ENCODE results near the gene EPHA8. TPM values are rescaled to one million over a fixed set of nuclear protein-coding genes. Genes with fewer than 3 reads are reported as not detected.

The EPHA8 gene
- total RNA-seq, 1 experiment from 2014 or later: 0.07 TPM

GRCh38 chr1:22575532-22576149 lies 12.4 kb downstream of the EPHA8 start:
- Histone ChIP-seq H2AFZ (ENCODE audit: low read length) (no peak overlapping the region), H3K9me3 (ENCODE audit: low read length) (0 out of 2 replicates have a peak, but pooled peaks cover 3% of the 10 kb centered on the region), H3K27me3 (ENCODE audit: low read length) (peaks cover 36% of the 10 kb centered on the region), H3F3A (ENCODE audit: low read length, unreplicated experiment) (peaks cover 17% of the 10 kb centered on the region), H3K4me2 (ENCODE audit: low read length) (no peak overlapping the region), H3K9me2 (replicated peaks; ENCODE audit: low read length) (no peaks in the 10 kb centered on the region), H3K4me3 (ENCODE audit: low read length) (no peak overlapping the region), H3K27ac (ENCODE audit: low read length) (no peak overlapping the region), H3K9ac (ENCODE audit: low read length) (no peak overlapping the region), H4K20me1 (ENCODE audit: low read length) (no peaks in the 10 kb centered on the region), H3K4me1 (ENCODE audit: insufficient read depth, low read length) (no peaks in the 10 kb centered on the region), H3K79me2 (ENCODE audit: low read length) (no peaks in the 10 kb centered on the region), H3K36me3 (ENCODE audit: low read depth, low read length) (no peaks in the 10 kb centered on the region)
- ChIA-PET CTCF (no interaction called here), POLR2A (ENCODE audit: unreplicated experiment) (interaction anchor here (0.6 kb wide), 1 partner anchor 209 kb away, joined by 3 read pairs; no protein-coding TSS in a partner anchor)
- intact Hi-C loops (cut with micrococcal nuclease): no loop called here
- BruUV-seq (replicated peaks): no TSS peak
- DNase-seq: no peak
- TF ChIP-seq EZH2 (IDR thresholded peaks at IDR 0.05; ENCODE audit: low read length, unreplicated experiment) (no peak), EZH2phosphoT487 (IDR thresholded peaks at IDR 0.05; ENCODE audit: borderline replicate concordance, low read length) (no peak), CTCF (conservative IDR thresholded peaks at IDR 0.05; ENCODE audit: low read depth, low read length) (no peak)
- no peak for ATAC-seq

- DNase-seq: no peak
- no peaks in the 10 kb centered on the region for H3K9me2 ChIP-seq (replicated peaks; ENCODE audit: low read length)
- H3K79me2 ChIP-seq (ENCODE audit: low read length): no peaks in the 10 kb centered on the region
- ChIA-PET CTCF (no interaction called here), POLR2A (ENCODE audit: unreplicated experiment) (interaction anchor here (0.6 kb wide), 1 partner anchor 208 kb away, joined by 3 read pairs; no protein-coding TSS in a partner anchor)
- no peak for ATAC-seq
- H2AFZ ChIP-seq (ENCODE audit: low read length): no peak overlapping the region
- H3K27ac ChIP-seq (ENCODE audit: low read length): no peak overlapping the region
- no peaks in the 10 kb centered on the region for H3K36me3 ChIP-seq (ENCODE audit: low read depth, low read length)
- no peak overlapping the region for H3K4me3 ChIP-seq (ENCODE audit: low read length)
- H3K4me2 ChIP-seq (ENCODE audit: low read length): no peak overlapping the region
- H3K9ac ChIP-seq (ENCODE audit: low read length): no peak overlapping the region
- H3K9me3 ChIP-seq (ENCODE audit: low read length): 0 out of 2 replicates have a peak, but pooled peaks cover 3% of the 10 kb centered on the region
- intact Hi-C loops (cut with micrococcal nuclease): no loop called here
- peaks cover 17% of the 10 kb centered on the region for H3F3A ChIP-seq (ENCODE audit: low read length, unreplicated experiment)
- no peaks in the 10 kb centered on the region for H4K20me1 ChIP-seq (ENCODE audit: low read length)
- BruUV-seq (replicated peaks): no TSS peak
- no peak for TF ChIP-seq EZH2phosphoT487 (IDR thresholded peaks at IDR 0.05; ENCODE audit: borderline replicate concordance, low read length)
- no peaks in the 10 kb centered on the region for H3K4me1 ChIP-seq (ENCODE audit: insufficient read depth, low read length)
- H3K27me3 ChIP-seq (ENCODE audit: low read length): peaks cover 36% of the 10 kb centered on the region
Observed at GRCh38 chr1:22576150-22576544, 12.9 kb downstream of the EPHA8 start.

- H3K27me3 ChIP-seq (ENCODE audit: low read length): peaks cover 36% of the 10 kb centered on the region
- no TSS peak for BruUV-seq (replicated peaks)
- CTCF ChIA-PET: no interaction called here
Observed at GRCh38 chr1:22576617-22577016, 13.3 kb downstream of the EPHA8 start.

More at GRCh38 chr1:22576617-22577016, 13.3 kb downstream of the EPHA8 start:
- Histone ChIP-seq H3K36me3 (ENCODE audit: low read depth, low read length) (no peaks in the 10 kb centered on the region), H3K27ac (ENCODE audit: low read length) (no peak overlapping the region), H2AFZ (ENCODE audit: low read length) (no peak overlapping the region), H3K79me2 (ENCODE audit: low read length) (no peaks in the 10 kb centered on the region), H3F3A (ENCODE audit: low read length, unreplicated experiment) (peaks cover 17% of the 10 kb centered on the region), H3K9me3 (ENCODE audit: low read length) (0 out of 2 replicates have a peak, but pooled peaks cover 3% of the 10 kb centered on the region), H3K4me1 (ENCODE audit: insufficient read depth, low read length) (no peaks in the 10 kb centered on the region), H3K9ac (ENCODE audit: low read length) (no peak overlapping the region), H3K4me2 (ENCODE audit: low read length) (no peak overlapping the region), H3K9me2 (replicated peaks; ENCODE audit: low read length) (no peaks in the 10 kb centered on the region), H4K20me1 (ENCODE audit: low read length) (no peaks in the 10 kb centered on the region), H3K4me3 (ENCODE audit: low read length) (no peak overlapping the region)
- POLR2A ChIA-PET (ENCODE audit: unreplicated experiment): no interaction called here
- ATAC-seq (no peak), DNase-seq (no peak)
- intact Hi-C loops (cut with micrococcal nuclease): no loop called here
- TF ChIP-seq EZH2 (IDR thresholded peaks at IDR 0.05; ENCODE audit: low read length, unreplicated experiment) (no peak), CTCF (conservative IDR thresholded peaks at IDR 0.05; ENCODE audit: low read depth, low read length) (no peak), EZH2phosphoT487 (IDR thresholded peaks at IDR 0.05; ENCODE audit: borderline replicate concordance, low read length) (no peak)

Data from PC-3 (cell line).